ENCODE data around the gene C17orf107.

C17orf107 gene

GRCh38 chr17:4933646-4934045 is 34.3 kb downstream of the C17orf107 start:
- in situ Hi-C loops (cut with HindIII; ENCODE audit: low sequenced_read_pairs): no loop called here

DNA sequence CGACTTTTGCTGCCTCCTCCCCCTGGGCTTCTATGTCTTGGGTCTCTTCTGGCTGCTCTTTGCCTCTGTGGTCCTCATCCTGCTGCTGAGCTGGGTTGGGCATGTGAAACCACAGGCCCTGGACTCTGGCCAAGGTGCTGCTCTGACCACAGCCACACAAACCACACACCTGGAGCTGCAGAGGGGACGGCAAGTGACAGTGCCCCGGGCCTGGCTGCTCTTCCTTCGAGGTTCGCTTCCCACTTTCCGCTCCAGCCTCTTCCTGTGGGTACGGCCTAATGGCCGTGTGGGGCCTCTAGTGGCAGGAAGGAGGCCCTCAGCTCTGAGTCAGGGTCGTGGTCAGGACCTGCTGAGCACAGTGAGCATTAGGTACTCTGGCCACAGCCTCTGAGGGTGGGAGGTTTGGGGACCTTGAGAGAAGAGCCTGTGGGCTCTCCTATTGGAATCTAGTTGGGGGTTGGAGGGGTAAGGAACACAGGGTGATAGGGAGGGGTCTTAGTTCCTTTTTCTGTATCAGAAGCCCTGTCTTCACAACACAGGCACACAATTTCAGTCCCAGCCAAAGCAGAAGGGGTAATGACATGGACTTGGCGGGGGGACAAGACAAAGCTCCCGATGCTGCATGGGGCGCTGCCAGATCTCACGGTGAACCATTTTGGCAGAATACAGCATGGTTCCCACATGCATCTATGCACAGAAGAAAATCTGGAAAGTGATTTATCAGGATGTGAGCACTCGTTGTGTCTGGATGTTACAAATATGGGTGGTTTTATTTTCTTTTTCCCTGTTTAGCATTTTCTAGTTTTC is 35.0 kb downstream of the C17orf107 start:
- in situ Hi-C loops (cut with HindIII; ENCODE audit: low sequenced_read_pairs): no loop called here

DNA sequence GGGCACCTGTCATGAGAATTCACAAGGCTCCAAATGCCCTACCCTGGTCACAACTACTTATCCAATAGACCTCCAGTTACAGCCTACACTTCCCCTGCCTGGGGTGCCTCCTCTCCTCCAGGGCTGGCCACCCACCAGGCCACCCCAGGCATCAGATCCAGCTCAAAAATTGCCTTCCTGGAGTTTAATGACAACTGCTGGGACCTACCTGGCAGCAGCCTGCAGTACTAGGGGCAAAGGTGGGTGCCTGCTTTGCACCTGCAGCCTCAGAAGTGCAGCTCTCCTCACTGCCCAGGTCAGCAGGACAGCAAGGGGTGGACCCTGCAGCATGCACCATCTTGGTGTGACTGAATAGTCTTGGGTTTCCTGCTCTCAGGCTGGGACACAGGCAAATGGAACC is 36.3 kb downstream of the C17orf107 start:
- in situ Hi-C loops (cut with HindIII; ENCODE audit: low sequenced_read_pairs): no loop called here

DNA sequence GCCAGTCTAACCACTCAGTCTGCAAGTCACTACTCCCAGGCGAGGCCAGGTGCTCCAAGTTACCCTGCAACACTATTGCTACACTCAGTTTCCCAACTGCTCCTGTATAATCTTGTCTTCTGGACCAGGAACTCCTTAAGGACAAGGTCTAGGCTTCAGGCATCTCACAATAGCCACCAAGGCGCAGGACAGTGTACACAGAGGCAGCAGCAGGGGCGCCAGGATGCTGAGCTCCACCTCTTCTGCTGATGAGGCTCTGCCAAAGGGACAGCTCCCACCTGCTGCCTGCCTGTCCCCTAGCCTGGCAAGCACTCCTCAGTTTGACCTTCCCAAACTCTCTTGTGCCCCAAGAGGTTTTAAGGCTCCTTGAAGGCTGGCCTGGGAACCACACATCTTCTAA is 37.1 kb downstream of the C17orf107 start:
- in situ Hi-C loops (cut with HindIII; ENCODE audit: low sequenced_read_pairs): no loop called here

GRCh38 chr17:4937553-4937952 is 38.2 kb downstream of the C17orf107 start:
- in situ Hi-C loops (cut with HindIII; ENCODE audit: low sequenced_read_pairs): no loop called here

DNA sequence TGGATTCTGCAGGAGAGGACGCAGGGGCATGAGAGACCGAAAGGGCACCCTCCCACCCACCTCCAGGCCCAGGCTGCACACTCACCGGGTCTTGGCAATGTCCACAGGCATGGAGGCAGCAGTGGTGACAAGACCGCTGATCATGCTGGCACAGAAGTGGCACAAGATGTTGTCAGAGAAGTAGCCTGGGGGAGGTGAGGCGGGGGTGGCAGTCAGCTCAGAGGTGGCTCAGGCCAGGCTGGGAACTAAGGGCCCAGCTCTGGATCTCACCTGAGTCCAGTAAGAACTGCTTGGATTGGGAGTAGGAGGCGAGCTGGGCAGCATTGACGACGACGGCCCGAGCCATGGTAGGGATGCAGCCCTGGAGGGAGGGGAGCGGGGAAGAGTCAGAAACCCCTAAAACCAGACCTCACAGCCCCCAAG is 38.7 kb downstream of the C17orf107 start:
- in situ Hi-C loops (cut with HindIII; ENCODE audit: low sequenced_read_pairs): no loop called here

DNA sequence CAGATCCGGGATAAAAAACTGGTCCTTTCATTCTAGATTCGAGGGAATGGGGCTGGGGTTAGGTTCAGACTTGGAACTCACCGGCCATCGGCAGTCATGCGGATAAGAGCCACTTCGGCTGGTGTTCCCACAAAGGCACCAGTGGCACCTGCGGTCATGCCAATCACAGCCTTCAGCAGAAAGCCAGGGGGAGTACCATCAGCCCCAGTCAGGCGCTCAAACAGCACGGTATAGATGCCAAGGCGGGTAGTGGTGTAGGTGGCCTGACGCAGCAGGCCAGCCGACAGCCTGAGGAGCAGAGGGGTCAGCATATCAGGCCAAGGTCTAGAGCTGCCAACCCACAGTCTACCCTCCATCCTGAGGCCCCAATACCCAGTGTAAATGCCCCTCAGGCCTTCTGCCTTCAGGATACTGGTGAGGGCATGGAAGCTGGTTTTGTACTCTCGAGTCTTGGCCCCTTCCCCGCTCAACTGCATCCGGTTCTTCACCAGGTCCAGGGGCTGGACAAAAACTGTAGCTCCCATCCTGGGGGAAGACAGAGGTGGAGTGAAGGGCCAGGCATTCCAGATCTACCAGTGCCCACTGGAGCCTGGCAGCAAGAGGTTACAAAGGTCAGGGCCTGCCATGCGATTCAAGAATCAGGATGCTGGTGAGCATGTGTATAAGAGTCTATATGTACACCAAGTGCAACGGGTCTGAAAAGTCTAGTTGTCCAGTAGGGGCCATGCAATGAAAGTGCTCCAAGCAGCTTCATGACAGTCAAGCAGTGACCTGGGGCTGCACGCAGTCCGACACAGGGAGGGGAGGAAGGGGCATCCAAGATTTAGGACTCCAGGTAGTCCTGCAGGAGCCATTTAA is 39.6 kb downstream of the C17orf107 start:
- in situ Hi-C loops (cut with HindIII; ENCODE audit: low sequenced_read_pairs): no loop called here

DNA sequence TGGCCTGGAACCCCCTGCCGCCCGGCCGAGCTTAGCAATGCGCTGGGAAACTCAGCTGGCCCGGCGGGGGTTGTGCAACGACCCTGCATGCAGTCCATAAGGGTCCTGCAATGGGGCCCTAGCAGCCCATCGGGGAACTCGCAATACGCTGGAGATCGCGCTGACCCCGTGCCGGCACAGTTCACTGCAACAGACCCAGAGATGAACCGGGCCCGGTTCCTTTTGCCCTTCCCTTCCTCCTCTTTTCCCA is 40.1 kb downstream of the C17orf107 start:
- in situ Hi-C loops (cut with HindIII; ENCODE audit: low sequenced_read_pairs): no loop called here

DNA sequence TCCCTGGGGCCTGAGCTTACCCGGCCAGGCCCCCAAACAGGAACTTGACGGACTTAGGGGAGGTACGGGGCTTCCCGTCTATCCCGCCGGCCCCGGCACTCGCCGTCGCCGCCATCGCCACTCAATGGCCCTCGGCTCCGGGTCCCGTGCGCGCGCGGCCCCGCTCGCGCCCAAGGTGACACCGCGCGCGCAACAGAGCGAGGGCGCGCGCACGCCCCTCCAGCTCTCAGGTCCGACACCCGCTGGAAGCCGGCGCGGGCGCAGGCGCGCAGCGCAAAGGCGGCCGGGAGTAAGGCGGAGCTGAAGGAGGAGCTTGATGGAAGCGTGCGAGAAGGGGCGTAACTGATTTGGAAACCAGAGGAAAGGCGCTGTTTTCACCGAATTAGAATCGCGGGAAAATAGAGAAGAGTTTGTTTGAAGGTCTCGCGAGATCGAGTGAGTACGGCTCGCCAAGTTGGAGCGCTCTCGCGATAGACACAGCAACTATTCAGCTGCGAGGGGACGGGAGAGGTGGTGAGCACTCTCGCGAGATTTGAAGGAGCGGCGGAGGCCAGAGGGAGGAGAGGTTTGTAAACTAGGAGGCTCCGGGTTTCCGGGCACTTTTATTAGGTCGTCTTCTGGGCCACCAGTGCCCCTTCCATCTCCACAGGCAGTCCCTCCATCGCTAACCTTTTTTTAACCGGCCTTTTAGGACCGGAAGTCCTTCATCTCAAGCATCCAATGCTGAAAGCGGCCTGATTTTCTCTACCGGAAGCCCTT is 40.6 kb downstream of the C17orf107 start, which contains the start of the genes RNF167 and SLC25A11:
TSS of gene RNF167 (plus strand) at position 473 of the 759 bp plus-strand sequence. CDS start 642 bp downstream, outside the sequence.
TSS of gene SLC25A11 (minus strand) at position 251 of the 759 bp plus-strand sequence. CDS start at position 115, 136 bp downstream.
- in situ Hi-C loops (cut with HindIII; ENCODE audit: low sequenced_read_pairs): no loop called here

DNA sequence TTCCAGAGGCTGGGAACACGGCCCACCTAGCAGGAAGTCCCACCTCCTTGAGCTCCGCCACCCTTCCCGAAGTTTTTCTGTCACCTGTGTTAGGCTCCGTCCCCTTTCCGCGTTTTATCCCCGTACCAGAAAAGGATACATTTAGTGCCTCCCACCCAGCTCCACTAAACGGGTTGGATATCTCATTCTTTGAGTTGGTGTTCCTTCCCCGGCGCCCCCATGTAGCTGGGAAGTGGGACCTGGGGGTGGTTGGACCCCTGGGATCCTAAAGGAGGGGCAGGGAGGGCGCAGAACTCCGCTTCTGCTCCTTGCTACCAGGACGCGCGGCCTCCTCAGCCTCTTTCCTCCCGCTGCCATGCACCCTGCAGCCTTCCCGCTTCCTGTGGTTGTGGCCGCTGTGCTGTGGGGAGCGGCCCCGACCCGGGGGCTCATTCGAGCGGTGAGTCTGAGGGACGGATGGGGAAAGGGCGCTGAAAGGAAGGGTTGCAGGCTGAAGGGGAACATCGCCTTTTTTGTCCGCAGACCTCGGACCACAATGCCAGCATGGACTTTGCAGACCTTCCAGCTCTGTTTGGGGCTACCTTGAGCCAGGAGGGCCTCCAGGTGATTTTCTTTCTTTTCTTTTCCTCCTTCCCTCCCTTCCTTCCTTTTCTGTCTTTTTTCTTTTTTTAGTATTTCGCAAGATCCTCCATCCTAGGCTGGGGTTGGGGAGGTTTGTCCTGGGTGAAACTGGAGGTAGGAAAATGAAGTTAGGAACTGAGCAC is 41.4 kb downstream of the C17orf107 start:
- in situ Hi-C loops (cut with HindIII; ENCODE audit: low sequenced_read_pairs): no loop called here

DNA sequence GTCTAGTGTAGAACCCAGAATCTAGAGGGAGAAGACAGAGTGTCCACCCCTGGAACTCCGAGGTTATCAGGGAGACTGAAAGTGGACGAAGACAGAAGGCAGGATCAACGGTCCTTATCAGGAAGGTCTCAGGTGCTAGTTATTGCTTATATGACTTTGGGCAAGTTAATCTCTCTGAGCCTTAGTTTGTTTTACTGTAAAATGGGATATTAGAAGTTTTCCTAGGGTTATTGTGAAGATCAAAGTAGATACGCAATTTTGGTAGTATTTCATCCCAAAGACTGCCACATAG is 41.9 kb downstream of the C17orf107 start:
- in situ Hi-C loops (cut with HindIII; ENCODE audit: low sequenced_read_pairs): no loop called here

DNA sequence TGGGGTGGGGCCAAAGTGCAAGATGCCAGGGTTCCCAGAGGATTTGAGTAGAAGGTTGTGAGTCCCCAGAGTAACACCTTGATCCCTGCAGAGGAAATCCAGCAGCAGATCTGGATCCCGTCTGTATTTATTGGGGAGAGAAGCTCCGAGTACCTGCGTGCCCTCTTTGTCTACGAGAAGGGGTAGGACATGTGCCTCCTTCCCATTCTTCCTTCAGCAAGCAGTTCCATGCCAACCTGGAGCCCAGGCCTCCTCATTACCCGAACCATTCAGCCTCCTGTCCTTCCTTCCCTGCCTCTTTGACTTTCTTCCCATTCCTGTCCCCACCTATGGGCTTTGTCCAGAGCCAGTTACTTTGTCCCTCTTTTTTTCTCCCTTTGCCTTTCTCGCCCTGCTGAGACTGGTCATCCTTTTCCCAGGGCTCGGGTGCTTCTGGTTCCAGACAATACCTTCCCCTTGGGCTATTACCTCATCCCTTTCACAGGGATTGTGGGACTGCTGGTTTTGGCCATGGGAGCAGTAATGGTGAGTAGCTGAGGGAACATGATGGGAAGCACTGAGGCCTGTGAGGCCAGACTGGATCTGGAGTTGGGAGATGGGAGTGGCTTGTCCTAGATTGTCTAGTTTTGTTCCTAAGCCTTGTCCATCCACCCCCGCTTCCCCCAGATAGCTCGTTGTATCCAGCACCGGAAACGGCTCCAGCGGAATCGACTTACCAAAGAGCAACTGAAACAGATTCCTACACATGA is 43.6 kb downstream of the C17orf107 start:
- in situ Hi-C loops (cut with HindIII; ENCODE audit: low sequenced_read_pairs): no loop called here

GRCh38 chr17:4944163-4944553 is 44.8 kb downstream of the C17orf107 start:
- in situ Hi-C loops (cut with HindIII; ENCODE audit: low sequenced_read_pairs): no loop called here

DNA sequence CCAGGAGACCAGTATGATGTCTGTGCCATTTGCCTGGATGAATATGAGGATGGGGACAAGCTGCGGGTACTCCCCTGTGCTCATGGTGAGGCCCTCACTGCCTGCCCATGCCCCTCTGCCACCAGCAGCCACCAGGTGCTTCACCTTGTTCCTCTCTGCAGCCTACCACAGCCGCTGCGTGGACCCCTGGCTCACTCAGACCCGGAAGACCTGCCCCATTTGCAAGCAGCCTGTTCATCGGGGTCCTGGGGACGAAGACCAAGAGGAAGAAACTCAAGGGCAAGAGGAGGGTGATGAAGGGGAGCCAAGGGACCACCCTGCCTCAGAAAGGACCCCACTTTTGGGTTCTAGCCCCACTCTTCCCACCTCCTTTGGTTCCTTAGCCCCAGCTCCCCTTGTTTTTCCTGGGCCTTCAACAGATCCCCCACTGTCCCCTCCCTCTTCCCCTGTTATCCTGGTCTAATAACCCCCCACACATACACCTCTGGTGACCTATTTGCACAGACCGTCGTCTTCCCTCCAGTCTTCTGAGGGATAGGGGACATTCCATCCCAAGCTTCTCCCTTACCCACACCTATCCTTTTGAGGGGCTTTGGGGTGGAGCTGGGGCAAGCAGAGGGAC is 45.3 kb downstream of the C17orf107 start:
- in situ Hi-C loops (cut with HindIII; ENCODE audit: low sequenced_read_pairs): no loop called here

- in situ Hi-C loops (cut with HindIII; ENCODE audit: low sequenced_read_pairs): no loop called here
Observed at GRCh38 chr17:4945176-4945943, 46.0 kb downstream of the C17orf107 start.

DNA sequence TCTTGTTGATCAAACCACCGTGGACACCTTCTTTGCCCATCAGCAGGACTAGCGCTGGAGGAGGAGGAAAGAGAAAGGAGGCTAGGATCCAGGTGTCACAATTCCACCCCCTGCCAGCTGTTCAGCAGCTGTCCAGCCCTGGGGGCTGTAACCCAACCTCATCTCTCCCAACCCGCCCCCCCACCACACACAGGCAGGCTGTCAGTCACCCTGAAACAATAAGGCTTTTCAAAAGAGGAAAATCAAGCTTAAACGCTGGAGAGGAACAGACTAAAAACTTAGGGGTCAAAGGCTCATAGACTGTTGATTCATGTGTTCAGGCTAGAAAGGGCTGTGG is 46.6 kb downstream of the C17orf107 start:
- in situ Hi-C loops (cut with HindIII; ENCODE audit: low sequenced_read_pairs): no loop called here

DNA sequence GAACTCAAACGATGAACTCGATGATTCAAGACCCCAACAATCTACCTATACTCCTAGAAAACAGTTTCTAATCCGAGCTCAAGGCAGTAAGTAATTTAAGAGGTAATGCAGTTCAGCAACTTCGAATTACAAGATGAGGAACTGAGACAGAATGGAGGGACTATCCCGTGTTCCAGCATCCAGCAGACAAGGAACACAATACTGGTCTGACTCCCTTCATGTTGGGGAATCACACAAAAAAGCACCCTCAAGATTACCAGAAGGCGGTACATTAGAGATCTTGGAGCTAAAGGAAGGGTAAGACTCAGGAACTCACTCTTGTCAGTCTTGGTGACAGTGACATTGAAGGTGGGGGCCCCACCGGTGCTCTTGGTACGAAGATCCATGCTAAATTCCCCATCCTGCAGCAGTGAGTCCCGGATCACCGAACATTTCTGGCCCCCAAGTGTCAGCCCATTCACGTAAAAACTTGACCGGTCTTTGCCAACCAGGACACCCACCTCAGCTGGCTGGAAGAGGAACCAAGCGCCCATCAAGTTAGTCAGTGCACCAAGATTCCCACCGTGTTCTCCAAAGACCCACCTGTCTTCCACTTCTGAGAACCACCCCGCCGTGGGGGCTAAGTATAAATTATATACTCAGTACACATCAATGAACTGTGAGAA is 47.1 kb downstream of the C17orf107 start:
- in situ Hi-C loops (cut with HindIII; ENCODE audit: low sequenced_read_pairs): no loop called here

DNA sequence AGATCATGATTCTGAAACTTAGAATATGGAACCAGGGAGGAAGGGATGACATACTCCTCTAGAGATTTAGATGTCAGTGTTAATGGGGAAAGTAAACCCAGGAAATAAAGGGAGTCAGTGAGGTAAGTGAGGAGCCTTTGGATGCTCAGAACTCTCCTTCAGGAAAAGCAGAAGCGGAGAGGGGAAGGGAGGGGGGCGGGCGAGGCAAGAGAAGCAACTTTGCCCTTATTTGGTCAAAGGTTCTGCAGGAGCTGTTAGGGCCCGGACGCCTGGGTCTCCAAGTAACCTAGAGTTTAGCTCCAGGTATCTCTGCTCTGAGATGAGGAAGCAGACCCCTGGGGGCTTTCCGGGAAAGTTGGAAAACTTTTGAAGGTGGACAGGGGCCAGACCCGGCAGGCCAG is 47.7 kb downstream of the C17orf107 start:
- in situ Hi-C loops (cut with HindIII; ENCODE audit: low sequenced_read_pairs): no loop called here
